Inferior parietal cortex (tissue), 1 donor: ENCODE results near the gene BIN1.
A peak's percentile ranks its signal among the peaks of the same experiment; 100 is the strongest.

Experiments used
- DNase-seq: peaks from one replicate; pipeline ENCODE4 v3.0.0-alpha.2; 2016; ENCODE audit errors: extremely low spot score

The BIN1 gene

GRCh38 chr2:127106991-127107621 is at the start of gene BIN1:
BIN1 (minus strand) TSS chr2:127107154; CDS start chr2:127106943, 211 bp downstream.
- peak; percentile 88 for DNase-seq

GRCh38 chr2:127155947-127156346 is 49.0 kb upstream of the BIN1 start:
- no peak for DNase-seq

- no peak for DNase-seq
Observed at GRCh38 chr2:127155028-127155581, 48.2 kb upstream of the BIN1 start.

GRCh38 chr2:127154396-127154795 is 47.4 kb upstream of the BIN1 start:
- no peak for DNase-seq

GRCh38 chr2:127153691-127154158 is 46.8 kb upstream of the BIN1 start:
- no peak for DNase-seq

GRCh38 chr2:127150996-127151395 is 44.0 kb upstream of the BIN1 start:
- DNase-seq: no peak

GRCh38 chr2:127149384-127149783 is 42.4 kb upstream of the BIN1 start:
- DNase-seq: no peak

- DNase-seq: no peak
Observed at GRCh38 chr2:127146820-127147502, 40.0 kb upstream of the BIN1 start.

GRCh38 chr2:127146071-127146725 is 39.2 kb upstream of the BIN1 start:
- no peak for DNase-seq

GRCh38 chr2:127145280-127145895 is 38.4 kb upstream of the BIN1 start:
- DNase-seq: no peak

GRCh38 chr2:127143841-127144782 is 37.2 kb upstream of the BIN1 start:
- DNase-seq: peak; percentile 73

- DNase-seq: peak; percentile 64
Observed at GRCh38 chr2:127142663-127143630, 36.0 kb upstream of the BIN1 start.

GRCh38 chr2:127140538-127140937 is 33.6 kb upstream of the BIN1 start:
- DNase-seq: no peak

- DNase-seq: no peak
Observed at GRCh38 chr2:127139766-127140165, 32.8 kb upstream of the BIN1 start.

GRCh38 chr2:127138281-127138680 is 31.3 kb upstream of the BIN1 start:
- DNase-seq: no peak

GRCh38 chr2:127137741-127138140 is 30.8 kb upstream of the BIN1 start:
- DNase-seq: no peak

GRCh38 chr2:127137225-127137624 is 30.3 kb upstream of the BIN1 start:
- DNase-seq: no peak

- DNase-seq: no peak
Observed at GRCh38 chr2:127134833-127135830, 28.2 kb upstream of the BIN1 start.

- DNase-seq: no peak
Observed at GRCh38 chr2:127134235-127134634, 27.3 kb upstream of the BIN1 start.
